NCI-H146 treated with DMSO at 0.1 percent for 48 hours (cell line): ENCODE data around the gene UNC5CL.

Source experiments
- DNase-seq: peaks from one replicate; lab custom pipeline; 2025; ENCODE audit not compliant: unreplicated experiment; lab: John Stamatoyannopoulos, UW

UNC5CL gene

DNA sequence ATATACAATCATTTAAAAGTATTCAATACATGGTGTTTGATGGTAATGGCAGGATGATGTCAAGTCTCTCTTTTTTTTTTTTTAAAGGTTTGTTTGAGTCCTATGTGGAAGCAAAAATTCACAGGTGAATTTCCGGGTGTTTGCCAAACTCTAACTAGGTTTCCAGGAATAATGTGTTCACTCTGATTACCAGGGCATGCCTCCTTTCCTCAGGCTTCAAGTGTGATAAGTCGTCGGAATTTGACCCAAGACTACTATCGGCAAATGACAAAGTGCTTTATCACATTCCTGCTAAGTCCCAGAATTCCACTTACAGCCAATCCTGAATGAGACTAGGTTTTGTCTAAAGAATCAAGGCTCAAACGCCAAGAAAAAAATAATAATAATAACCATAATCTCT is 25.8 kb upstream of the UNC5CL start:
- DNase-seq = no peak

DNA sequence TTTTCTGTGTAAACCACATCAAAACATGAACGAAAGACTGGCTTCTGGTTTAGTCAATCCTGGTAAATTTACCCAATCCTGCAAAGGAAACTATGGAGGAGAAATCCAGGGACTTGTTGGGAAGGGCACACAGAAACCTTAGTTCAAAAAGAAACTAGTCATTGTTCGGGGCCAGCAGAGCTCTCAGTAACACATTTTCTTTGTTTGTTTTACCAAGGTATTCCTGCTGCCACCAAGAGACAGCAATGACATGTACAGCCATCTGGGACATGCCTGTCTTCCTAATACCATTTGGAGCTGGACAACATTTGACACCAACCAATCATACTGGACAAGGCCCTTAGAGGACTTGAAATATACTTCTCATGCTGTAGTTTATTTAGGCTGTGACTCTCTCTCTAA is 24.9 kb upstream of the UNC5CL start:
- DNase-seq = no peak

DNA sequence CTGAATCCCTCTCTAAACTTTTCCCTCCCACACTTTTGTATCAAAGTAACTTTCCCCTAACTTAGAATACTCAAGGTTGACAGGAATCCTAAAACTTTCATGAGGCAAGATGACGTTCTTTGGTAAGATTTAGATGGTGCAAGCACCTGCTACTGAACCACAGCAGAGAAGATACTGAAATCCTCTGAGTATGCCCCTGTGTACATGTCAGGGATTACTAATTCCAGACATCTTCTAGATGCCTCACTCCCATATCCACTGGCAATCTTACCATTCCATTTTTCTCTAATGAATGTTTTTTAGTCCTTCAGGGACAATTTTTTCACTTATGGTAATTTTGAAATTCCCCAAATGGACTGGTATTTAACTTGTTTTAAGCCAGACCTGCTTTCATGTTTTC is 23.0 kb upstream of the UNC5CL start:
- no peak for DNase-seq

DNA sequence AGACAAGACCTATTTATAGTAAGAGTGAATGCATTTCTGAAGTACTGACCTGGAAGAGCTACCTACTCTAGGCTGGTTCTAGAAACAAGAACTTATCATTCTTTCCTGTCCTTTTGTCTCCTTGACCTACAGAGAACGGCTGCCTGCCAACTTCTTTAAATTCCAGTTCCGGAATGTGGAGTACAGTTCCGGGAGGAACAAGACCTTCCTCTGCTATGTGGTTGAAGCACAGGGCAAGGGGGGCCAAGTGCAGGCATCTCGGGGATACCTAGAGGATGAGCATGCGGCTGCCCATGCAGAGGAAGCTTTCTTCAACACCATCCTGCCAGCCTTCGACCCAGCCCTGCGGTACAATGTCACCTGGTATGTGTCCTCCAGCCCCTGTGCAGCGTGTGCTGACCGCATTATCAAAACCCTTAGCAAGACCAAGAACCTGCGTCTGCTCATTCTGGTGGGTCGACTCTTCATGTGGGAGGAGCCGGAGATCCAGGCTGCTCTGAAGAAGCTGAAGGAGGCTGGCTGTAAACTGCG is 22.2 kb upstream of the UNC5CL start:
- no peak for DNase-seq

DNA sequence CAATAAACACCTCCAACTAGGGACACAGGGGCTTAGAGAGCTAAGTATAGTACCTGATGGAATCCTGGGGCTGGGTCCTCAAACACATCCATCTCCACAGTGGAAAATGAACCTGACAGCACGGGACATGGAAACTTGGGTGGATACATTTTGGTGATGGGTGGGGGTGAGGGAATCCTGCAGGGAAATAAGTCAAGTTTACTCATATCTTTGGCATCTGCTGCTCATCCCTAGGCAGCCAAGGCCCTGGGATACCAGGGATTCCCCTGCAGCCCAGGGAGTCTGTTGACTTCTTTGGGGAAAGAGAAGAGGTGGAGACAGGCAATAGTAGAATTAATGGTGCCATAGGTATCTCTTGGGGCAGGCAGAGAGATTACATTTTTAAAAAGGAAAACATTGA is 20.5 kb upstream of the UNC5CL start:
- no peak for DNase-seq

DNA sequence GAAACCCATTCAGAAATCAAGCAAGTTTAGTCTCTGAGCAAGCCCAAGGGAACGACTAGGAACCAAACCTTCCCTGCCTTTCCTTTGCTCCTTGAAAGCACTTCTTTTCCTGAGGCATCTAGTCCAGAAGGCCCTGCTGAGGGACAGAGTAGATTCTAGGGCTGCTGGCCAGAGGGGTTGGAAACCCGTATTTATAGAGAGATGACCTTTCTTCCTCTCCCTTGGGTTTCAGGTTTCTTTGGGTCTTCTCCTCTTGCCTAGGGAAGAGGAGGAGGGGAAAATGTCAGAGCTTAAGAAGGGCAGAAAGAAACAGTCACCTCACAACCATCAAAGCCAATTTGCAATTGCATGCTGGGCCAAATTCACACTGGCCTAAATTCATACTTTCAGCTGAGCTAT is 19.8 kb upstream of the UNC5CL start:
- no peak for DNase-seq

DNA sequence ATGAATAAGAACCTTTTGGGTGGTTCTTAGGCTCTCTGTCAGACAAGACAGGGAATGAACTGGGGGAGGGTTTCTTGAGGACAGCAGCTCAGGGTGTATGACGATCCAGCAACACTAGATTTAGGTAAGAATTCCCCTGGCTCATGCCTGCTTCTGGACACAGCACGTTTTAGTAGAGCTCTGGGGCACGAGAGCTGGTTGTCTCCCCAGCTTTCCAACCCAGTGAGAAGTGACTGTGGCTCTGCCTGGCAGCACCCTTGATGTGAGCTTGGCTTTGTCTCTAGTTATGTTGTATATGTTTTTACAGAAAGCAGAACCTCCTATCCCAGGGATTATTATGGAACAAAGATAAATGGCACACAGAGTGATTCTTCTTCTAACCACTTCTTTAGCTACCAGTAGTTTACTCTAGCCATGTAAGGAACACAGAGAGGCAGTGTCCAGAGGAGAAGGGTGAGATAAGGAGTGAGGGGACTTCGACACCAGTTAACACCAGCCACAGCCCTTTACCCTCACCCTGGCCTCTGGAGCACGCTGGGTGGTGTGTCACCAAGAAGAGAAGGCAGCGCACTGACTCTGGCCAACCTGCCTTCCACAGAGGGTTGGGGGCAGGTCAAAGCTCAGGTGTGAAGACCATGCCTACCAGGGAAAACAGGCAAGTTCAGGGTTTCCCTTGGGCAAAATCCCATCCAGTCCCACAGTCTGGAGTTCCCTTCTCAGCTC is 17.9 kb upstream of the UNC5CL start:
- DNase-seq = no peak

DNA sequence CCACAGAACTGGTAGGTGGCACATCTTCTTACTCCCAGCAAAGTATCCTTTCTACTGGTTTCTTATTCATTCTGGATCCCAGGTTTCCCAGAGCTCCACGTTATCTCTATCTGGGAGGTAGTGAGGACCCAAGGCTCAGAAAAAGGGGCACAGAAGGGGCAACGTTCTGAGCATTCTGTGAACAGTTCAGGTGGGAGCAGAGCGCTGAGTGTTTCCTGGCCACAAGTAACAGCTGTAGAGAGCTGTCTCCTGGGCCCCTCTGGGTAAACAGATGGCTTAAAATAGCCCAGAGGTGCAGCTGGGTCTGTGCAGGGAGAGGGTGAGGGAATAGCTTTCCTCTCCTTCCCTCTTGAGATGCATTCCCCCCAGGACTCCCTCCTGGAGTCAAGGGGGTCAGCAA is 16.1 kb upstream of the UNC5CL start:
- DNase-seq = no peak

DNA sequence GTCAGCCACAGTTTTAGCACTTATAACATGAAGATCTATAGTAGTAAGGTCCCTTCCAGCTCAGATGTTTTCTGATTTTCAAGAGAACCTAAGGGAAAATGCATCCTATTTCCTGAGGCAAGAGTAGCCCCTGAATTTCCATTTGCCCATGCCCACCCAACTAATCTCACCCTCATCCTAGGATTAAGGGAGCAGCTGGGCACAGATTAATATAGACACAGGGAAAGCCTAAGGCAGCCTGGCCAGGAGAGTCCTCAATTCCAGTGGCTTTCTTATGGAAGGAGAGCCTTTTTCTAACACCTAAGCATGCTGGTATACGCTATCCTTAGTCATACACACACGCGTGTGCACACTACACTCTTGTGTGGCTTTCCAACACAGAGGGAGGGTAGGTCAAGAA is 15.5 kb upstream of the UNC5CL start:
- DNase-seq = no peak

DNA sequence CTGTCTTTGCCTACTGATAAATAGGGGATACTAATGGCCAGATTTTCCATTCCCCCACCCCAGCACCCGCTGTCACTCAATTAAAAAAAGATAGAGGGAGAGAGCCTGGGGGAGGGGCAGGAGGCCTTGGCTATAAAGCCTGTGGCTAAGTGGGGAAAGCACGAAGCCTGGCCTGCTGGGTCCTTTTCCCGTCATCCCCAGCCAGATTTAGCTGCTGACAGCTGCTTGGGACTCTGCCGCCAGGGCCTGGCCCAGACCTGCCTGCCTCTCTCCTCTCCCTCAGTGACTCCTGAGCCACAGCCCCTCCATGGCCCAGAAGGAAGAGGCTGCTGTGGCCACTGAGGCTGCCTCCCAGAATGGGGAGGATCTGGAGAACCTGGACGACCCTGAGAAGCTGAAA is 14.0 kb upstream of the UNC5CL start, which contains the start of gene APOBEC2:
Gene APOBEC2, plus strand, starts transcription at position 162 of the 400 bp plus-strand sequence. Its CDS starts 146 bp downstream, at position 308.
- DNase-seq = no peak

DNA sequence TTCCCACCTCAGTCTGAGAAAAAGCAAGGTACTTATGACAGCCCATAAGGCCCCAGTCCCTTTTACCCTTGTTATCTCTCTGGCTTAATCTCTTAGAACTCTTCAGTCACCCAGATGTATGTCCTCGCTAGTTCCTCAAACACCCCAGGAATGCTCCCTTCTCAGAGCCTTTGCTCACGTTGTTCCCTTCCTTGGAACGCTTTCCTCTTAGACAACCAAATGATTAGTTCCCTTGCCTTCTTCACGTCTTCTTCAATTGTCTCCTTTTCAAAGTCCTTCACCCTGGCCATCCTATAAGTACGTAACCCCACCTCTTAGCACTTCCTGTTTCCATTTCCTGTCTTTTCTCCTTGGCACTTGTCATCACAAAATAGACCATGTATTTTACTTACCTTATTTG is 12.9 kb upstream of the UNC5CL start:
- peak; percentile 75 for DNase-seq

DNA sequence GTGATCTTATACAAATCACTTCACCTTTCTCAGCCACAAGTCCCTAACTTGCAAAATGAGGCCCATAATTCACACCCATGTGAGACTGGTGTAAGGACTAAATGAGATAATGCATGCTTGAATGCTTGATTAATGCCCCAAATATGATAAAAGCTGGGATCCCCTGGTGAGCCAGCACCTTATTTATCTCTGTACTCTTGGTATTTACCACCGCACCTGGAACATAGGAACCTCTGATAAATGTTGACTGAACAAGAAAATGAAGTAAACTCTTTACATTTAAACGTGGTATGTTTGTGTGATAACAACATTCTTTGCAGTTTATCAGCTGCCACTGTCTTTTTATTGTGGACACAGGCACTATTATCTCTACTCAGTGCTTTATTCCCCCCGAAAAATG is 11.5 kb upstream of the UNC5CL start:
- DNase-seq = no peak

DNA sequence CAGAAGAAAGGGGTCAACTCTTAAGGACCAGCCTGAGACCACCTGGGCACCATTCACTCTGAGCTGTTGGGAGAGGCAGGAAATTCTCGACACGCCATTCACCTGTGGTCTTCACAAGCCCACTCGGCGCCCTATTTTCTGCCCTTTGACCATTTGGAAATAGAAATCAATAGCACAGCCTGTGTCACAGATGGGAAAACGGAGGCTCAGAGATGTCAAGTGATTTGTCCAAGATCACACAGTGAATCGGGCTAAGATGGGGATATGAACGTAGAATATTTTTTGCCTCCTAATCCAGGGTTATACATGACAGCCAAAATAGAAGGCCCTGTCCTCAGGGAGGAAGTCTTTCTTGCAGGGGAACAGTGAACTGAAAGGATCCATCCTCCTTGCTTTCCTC is 10.9 kb upstream of the UNC5CL start:
- DNase-seq = no peak

DNA sequence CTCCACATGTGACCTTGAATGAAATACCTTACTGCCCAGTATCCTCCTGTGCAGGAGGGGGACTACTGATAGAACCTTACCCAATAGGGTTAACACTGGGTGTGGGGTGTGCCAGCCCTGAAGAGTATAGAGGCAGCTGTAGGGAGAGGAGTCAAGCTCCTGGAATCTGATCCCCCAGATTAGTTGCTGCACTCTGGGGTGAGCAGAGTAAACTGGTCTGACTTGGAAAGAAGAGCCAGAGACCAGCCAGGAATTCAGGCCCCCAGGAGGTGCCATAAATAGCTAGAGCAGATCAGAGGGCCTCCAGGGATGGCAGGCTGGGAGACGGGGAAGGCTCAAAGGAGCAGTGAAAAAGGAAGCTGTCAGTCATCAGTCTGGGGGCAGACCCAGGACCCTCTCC is 10.5 kb upstream of the UNC5CL start:
- no peak for DNase-seq

DNA sequence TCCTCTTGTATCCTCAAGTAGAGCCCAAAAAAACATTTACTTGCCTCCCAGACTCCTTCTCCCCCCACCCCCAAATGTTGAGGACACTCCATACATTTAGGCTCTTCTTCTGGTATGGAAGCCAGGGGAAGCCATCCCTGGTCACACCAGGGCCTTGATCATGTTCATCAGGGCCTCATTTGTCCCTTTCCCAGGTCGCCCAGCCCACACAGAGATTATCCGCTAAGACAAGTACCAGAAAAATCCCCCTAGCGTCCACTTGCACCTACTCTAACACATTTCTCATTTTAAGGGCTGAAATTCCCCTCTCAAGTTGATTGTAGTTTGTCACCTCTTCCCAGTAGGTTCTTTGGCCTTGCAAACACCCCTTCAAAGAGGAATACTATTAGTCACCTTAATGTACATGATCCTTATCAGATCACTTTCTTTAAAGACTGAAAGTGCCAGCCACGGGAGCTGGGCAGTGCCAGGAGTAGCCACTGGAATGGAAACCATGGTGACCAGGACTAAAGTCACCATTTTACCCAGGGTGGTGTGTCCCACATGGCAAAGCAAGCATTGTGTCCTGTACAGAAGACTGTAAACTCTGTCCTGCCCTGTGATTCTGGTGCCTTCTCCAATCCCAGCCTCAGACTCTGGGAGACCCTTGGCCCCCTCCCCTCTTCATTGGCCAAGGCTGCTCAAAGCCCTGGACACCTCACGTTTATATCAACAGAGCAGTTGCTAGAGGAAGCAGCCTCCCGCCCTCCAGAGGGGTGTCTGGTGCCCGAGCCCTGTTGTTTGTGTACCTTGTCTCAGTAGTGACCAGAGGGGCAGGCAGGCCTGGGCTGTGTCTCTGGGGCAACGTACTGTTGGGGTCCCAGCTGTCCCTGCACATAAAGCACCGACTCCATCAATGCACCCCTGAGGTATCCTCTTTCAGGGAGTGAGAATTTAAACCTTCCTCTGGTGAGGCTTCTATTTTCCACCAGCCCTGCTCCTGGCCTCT is 9.0 kb upstream of the UNC5CL start:
- DNase-seq = no peak

DNA sequence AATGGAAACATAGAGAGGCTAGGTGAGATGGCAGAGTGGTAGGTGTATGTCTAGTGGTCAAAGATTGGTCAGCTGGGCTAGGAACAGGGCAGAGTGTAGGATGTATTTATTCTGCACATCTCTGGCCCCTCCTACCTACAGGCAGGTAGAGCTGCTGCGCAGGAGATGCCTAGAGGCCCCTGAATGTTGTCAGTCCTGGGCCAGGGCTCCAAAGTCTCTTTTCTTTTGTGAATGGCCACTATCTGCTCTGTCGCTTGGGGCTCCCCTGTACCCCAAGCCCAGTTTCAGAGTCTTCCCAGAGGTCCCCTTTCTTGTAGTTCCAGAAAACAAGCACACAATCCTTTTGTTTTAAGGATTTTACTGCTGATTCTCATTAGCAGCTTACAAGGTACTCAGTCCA is 8.3 kb upstream of the UNC5CL start:
- DNase-seq = no peak

DNA sequence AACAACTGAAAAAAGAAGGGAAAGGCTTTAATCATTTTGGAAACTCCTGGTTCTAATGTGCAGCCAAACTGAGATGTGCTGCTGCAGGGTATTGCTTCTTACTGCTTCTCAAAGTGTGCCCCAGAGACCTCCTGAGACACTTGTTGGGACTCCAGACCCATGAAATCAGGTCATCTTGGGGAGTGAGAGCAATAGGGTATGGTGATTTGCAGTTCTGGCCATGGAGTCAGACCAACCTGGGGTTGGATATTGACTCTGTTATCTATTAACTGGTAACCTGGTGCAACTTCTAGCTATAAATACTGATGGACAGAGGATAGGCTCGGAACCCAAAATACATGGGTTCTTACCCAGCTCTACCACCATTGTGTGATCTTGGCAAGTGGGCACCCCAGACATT is 7.1 kb upstream of the UNC5CL start:
- no peak for DNase-seq

DNA sequence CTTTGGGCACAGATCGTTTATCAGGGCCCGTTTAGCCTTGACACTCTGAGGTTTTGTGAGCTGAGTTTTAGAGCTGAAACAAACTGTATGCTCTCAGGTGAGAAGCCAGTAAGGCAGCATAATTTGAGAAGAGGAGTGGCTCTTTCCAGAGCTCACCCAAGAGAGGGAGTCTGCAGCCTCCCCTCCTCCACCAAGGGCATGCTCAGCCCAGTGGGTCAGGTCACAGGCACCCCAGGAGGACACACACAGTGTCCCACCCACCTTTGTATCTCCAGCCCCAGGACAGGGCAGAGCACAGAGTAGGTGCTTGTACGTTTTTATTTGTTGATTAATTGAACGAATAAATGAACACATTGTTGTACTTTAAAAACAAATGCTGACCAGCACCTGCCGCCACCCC is 6.6 kb upstream of the UNC5CL start:
- DNase-seq = no peak

DNA sequence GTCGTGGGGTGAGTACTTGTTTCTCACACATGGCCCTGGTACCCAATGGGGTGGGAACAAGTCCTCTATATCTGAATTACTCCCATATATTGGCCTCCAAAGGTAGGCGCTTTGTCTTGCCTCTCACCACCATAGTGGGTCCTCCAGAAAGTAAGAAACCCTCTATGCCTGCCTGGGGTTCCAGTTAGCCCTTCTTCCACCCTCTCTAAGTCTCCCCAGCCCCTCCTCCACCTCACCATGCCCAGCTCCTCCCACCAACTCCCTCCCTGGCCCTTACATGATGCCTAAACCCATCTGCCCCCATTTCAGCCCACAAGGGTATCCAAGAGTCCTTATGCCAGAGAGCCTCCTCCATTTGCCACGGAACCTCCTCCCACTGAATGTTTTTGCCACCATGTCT is 4.1 kb upstream of the UNC5CL start:
- DNase-seq = no peak

DNA sequence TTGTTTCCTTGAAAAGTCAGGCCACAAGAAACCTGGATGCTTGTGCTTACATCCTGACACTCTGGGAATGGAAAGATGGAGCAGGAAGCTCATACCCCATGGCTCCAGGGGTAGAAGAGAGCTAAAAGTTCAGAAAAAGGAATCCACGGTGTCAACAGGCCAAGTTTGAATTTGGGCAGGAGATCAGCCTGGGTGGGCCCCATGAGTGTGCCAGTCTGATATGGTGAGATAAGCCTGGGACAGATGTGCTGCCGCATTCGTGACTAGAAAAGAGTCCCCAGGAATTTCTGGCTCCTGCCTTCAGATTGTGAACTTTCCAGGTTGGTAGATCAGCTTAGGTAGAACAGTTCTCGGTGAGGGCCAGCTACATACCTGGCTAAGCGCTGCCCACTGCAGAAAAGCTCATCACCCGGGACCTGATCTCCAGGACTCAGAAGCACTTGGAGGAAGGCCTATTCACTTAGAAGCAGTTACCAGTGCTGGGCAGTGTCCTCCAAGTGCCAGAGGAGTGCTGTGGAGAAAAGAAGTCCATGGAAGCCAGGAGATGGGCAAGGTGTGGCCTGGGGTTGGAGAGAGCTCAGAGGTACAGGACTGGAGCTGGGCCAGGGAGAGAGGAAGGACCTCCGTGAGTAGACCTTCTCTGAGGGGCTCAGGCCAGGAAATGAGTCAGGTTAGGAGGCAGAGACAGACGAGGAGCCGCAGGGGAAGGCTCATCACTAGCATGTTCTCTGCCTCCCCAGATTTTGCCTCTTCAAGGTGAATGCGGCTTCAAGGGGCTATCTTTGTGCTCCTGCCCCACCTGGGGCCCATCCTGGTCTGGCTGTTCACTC is 3.4 kb upstream of the UNC5CL start, which contains the start of gene TSPO2:
Gene TSPO2, plus strand, starts transcription at position 242 of the 830 bp plus-strand sequence. Its CDS starts 519 bp downstream, at position 761.
- DNase-seq = no peak

DNA sequence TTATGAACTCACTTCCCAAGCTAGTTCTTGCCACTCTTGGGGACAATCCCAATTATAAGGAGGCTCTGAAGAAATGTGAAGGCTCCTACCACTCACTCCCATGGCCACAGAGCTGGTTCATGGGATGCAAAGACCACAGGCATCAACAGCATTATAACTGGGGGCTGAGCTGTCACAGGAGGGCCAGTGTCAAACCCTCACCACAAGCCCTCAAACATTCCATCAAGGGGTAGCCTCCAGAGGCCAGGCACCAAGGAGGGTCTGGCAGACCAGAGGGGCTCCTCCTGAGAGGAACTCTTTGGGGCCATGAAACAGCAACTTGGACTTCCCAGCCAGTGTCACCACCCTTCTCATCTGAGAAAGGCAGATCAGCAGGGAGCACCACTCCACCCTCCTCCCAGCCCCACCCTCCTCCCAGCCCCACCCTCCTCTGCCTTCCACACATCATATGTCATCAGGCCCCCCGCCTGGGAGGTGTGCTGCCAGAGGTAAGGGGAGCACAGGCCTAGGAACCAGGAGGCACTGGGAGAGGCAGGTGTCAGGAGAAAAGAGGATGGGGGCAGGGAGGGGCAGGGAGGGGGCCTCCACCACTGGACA is 2.0 kb upstream of the UNC5CL start:
- DNase-seq = no peak
